GM12878 (cell line): ENCODE measurements around the gene EPOP. TPM values are rescaled to one million over a fixed set of nuclear protein-coding genes. Genes with fewer than 3 reads are reported as not detected.
A peak's percentile ranks its signal among the peaks of the same experiment; 100 is the strongest.

Experiments
- BCL3 ChIP-seq: IDR thresholded peaks from 2 replicates; pipeline ENCODE4 v1.6.1; 2011; ENCODE audit warnings: borderline replicate concordance, low read depth, mild to moderate bottlenecking, moderate library complexity, low read length; ENCODE audit not compliant: insufficient read depth, poor library complexity, severe bottlenecking
- BMI1 ChIP-seq: fragments of 450-650 bp; IDR thresholded peaks from 2 replicates; pipeline ENCODE4 v1.6.1; 2016; ENCODE audit warnings: mild to moderate bottlenecking, moderate library complexity, borderline replicate concordance
- CTCF ChIP-seq, 3 experiments: IDR thresholded peaks in 2 of 3; conservative IDR thresholded peaks in 1 of 3; 2 replicates each; pipeline ENCODE4 v1.5.1; 2011; ENCODE audit warnings: low read depth in 3 of 3, low read length in 3 of 3, mild to moderate bottlenecking in 3 of 3, control low read depth in 2 of 3, moderate library complexity in 2 of 3, inconsistent platforms in 1 of 3, mixed read lengths in 1 of 3; ENCODE audit not compliant: control insufficient read depth in 2 of 3, insufficient read depth in 1 of 3; ENCODE audit errors: extremely low read depth in 1 of 3
- FOXM1 ChIP-seq: IDR thresholded peaks from 2 replicates; pipeline ENCODE4 v1.6.1; 2012; ENCODE audit warnings: low read depth, mild to moderate bottlenecking, inconsistent platforms, low read length, moderate library complexity
- HDAC2 ChIP-seq: fragments of 200-600 bp; sonication (generic); IDR thresholded peaks from 2 replicates; pipeline ENCODE4 v1.6.1; 2017
- NFXL1 ChIP-seq: fragments of 450-650 bp; IDR thresholded peaks from 2 replicates; pipeline ENCODE4 v1.6.1; 2017; ENCODE audit warnings: antibody characterized with exemption, mild to moderate bottlenecking, borderline replicate concordance
- NR2F1 ChIP-seq: fragments of 450-650 bp; conservative IDR thresholded peaks from 2 replicates; pipeline ENCODE4 v1.6.1; 2017; ENCODE audit warnings: mild to moderate bottlenecking
- POU2F2 ChIP-seq: IDR thresholded peaks from 3 replicates; pipeline ENCODE4 v1.6.1; 2011; ENCODE audit warnings: low read depth, mild to moderate bottlenecking, low read length, borderline replicate concordance
- RAD21 ChIP-seq: IDR thresholded peaks from 2 replicates; pipeline ENCODE4 v1.6.1; 2011; ENCODE audit warnings: mild to moderate bottlenecking, low read depth, low read length, moderate library complexity; ENCODE audit not compliant: insufficient read depth
- RUNX3 ChIP-seq: IDR thresholded peaks from 2 replicates; pipeline ENCODE4 v1.6.1; 2012; ENCODE audit warnings: low read length, inconsistent platforms
- SKIL ChIP-seq: fragments of 450-650 bp; IDR thresholded peaks from 2 replicates; pipeline ENCODE4 v1.6.1; 2017; ENCODE audit warnings: mild to moderate bottlenecking, low read depth, inconsistent platforms; ENCODE audit not compliant: poor library complexity, severe bottlenecking
- SMARCA5 ChIP-seq: fragments of 450-650 bp; IDR thresholded peaks from 2 replicates; pipeline ENCODE4 v1.6.1; 2017; ENCODE audit warnings: mild to moderate bottlenecking
- TARDBP ChIP-seq: IDR thresholded peaks from 2 replicates; pipeline ENCODE4 v1.6.1; 2016; ENCODE audit warnings: borderline replicate concordance
- ZBTB11 ChIP-seq: fragments of 450-650 bp; formaldehyde crosslinking; IDR thresholded peaks from 2 replicates; pipeline ENCODE4 v1.5.0; 2022; ENCODE audit warnings: mild to moderate bottlenecking, missing genetic modification characterization
- ZBTB33 ChIP-seq: fragments of 450-650 bp; IDR thresholded peaks from 2 replicates; pipeline ENCODE4 v1.6.1; 2017; ENCODE audit warnings: mild to moderate bottlenecking
- polyA plus RNA-seq, 11 experiments: library from polyadenylated mRNA; depleted of rRNA in 4 of 11; unstranded in 6 of 11; stranded (reverse) in 5 of 11; fragments of >200 nt; fragmentation: Nextera tagmentation in 4 of 11; fragmentation: Illumina TruSeq in 1 of 11; extraction: Ambion mirVana in 4 of 11; extraction: Trizol in 1 of 11; gene quantifications; 1 replicate in 1 of 11; 2 replicates in 10 of 11; pipeline versions ENCODE4 v1.2.1 to v1.2.3, GENCODE V29; 2011 to 2016; ENCODE audit warnings: inconsistent platforms in 2 of 11, missing spikeins in 2 of 11, low read depth in 1 of 11
- total RNA-seq, 4 experiments: library from RNA; depleted of rRNA in 3 of 4; stranded (reverse); fragments of >200 nt in 3 of 4; fragmentation: Illumina TruSeq in 1 of 4; extraction: Trizol in 1 of 4; gene quantifications; 2 replicates each; pipeline versions ENCODE4 v1.2.1 to v1.2.3, GENCODE V29; 2013 to 2021
- TF ChIP-seq, protein P1 (sequence below): fragments of 450-650 bp; IDR thresholded peaks from 2 replicates; pipeline ENCODE4 v1.6.1; 2017; ENCODE audit warnings: borderline replicate concordance

Gene EPOP
- total and polyA plus RNA-seq, 10 of the 15 experiments (the other 5 are each of a cell fraction or from before 2014, with no cell fraction given) = 0.53 to 9.0 (median 3.7) TPM

- TF ChIP-seq SKIL = peak; percentile 54
- peak; percentile 33; the same call in 1 of the 2 replicates for TF ChIP-seq RUNX3
- peak; percentile 100 for TF ChIP-seq RAD21
- TF ChIP-seq ZBTB11 = no peak
- no peak for TF ChIP-seq ZBTB33
- TF ChIP-seq TARDBP = 0 out of 2 replicates have a peak, but pooled peaks have one; percentile 42
- TF ChIP-seq BMI1 = no peak
- peak; percentile 99 for TF ChIP-seq SMARCA5
- no peak for TF ChIP-seq BCL3
- peak; percentile 51; the same call in 1 of the 3 replicates for TF ChIP-seq POU2F2
- peak; percentile 65; the same call in 1 of the 2 replicates for TF ChIP-seq FOXM1
- TF ChIP-seq NFXL1 = peak; percentile 94
- TF ChIP-seq CTCF (IDR thresholded peaks at IDR 0.05 in 2 of 3, conservative IDR thresholded peaks at IDR 0.05 in 1 of 3; ENCODE audit: control insufficient read depth in 2 of 3, extremely low read depth in 1 of 3, insufficient read depth in 1 of 3, low read depth in 3 of 3, low read length in 3 of 3) = peak; percentile 100; a peak in 5 of 6 replicates
- TF ChIP-seq, protein P1, sequence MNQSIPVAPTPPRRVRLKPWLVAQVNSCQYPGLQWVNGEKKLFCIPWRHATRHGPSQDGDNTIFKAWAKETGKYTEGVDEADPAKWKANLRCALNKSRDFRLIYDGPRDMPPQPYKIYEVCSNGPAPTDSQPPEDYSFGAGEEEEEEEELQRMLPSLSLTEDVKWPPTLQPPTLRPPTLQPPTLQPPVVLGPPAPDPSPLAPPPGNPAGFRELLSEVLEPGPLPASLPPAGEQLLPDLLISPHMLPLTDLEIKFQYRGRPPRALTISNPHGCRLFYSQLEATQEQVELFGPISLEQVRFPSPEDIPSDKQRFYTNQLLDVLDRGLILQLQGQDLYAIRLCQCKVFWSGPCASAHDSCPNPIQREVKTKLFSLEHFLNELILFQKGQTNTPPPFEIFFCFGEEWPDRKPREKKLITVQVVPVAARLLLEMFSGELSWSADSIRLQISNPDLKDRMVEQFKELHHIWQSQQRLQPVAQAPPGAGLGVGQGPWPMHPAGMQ = no peak
- TF ChIP-seq HDAC2 = no peak
- TF ChIP-seq NR2F1 = 0 out of 2 replicates have a peak, but pooled peaks have one; percentile 29
- TF ChIP-seq, all 136 proteins: peak for 20
Observed at GRCh38 chr17:38667099-38667786, 7.5 kb downstream of the EPOP start (continued).
